GM12801 (cell line): Measurements from ENCODE around the gene SAP30BP.

Experiments used
- TF ChIP-seq, protein P1 (sequence below): IDR thresholded peaks from one replicate; pipeline ENCODE4 v1.5.1; 2011; ENCODE audit warnings: control low read depth; ENCODE audit not compliant: insufficient read length; ENCODE audit errors: extremely low read depth

Gene SAP30BP

DNA sequence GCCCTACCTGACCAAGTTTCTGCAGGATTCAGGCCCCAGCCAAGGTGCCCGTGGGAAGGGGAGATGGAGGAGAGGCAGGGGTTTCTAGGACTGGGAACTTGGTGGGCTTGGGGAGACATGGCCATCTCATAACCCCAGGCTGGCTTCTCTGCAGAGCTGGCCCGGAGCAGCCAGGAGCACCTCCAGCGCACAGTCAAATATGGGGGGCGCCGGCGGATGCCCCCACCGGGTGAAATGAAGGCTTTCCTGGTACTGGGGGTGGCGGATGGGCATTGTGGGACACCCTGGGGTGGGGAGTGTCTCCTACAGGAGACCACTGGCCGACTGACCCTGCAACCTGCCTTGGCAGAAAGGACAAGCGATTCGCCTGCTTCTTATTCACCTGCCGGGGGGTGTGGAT is 43.1 kb upstream of the SAP30BP start:
- TF ChIP-seq, protein P1, sequence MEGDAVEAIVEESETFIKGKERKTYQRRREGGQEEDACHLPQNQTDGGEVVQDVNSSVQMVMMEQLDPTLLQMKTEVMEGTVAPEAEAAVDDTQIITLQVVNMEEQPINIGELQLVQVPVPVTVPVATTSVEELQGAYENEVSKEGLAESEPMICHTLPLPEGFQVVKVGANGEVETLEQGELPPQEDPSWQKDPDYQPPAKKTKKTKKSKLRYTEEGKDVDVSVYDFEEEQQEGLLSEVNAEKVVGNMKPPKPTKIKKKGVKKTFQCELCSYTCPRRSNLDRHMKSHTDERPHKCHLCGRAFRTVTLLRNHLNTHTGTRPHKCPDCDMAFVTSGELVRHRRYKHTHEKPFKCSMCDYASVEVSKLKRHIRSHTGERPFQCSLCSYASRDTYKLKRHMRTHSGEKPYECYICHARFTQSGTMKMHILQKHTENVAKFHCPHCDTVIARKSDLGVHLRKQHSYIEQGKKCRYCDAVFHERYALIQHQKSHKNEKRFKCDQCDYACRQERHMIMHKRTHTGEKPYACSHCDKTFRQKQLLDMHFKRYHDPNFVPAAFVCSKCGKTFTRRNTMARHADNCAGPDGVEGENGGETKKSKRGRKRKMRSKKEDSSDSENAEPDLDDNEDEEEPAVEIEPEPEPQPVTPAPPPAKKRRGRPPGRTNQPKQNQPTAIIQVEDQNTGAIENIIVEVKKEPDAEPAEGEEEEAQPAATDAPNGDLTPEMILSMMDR = no peak

DNA sequence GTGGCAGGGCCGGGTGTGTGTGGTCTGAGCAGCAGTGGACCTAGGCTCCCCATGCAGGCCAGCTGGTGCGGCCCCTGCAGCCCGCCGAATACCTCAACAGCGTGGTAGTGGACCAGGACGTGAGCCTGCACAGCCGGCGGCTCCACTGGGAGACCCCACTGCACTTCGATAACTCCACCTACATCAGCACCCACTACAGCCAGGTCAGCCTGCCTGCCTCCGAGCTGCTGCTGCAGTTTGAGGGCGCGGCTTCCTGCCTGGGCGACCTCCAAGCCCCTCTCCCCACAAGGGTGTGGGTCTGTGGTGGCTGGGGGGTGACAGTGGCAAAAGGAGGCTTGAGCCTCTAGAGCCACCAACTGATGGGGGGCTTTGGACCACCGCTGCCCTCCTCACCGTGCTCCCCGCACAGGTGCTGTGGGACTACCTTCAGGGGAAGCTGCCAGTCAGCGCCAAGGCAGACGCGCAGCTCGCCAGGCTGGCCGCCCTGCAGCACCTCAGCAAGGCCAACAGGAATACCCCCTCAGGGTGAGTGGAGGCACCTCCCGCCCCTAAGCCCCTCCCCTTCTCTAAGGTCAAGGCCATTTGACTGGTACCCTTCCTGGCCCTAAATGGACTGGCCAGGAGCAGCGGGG is 42.3 kb upstream of the SAP30BP start:
- TF ChIP-seq, protein P1 = no peak

GRCh38 chr17:75625813-75626486 is 41.2 kb upstream of the SAP30BP start:
- TF ChIP-seq, protein P1 = no peak

- TF ChIP-seq, protein P1 = no peak
Observed at GRCh38 chr17:75626496-75627038, 40.6 kb upstream of the SAP30BP start.

GRCh38 chr17:75627094-75627493 is 40.0 kb upstream of the SAP30BP start:
- TF ChIP-seq, protein P1 = no peak

DNA sequence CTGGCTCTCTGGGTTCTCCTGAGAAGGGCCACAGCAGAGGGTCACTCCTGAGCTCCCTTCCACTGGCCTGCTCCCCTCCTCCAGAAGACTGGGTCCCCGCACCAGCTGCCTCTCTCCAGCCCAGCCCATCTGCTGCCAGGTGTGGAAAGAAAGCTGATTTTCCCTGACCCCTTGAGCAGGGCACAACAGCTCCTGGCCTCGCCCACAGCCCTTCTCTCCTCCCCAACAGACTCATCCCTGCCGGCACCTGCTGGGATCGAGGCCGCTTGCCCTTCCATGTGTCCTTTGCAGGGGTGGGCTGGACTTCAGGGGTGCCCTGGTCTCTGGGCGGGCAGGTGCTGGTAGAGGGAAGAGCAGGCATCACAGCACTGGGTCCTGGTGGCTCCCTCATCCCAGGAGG is 38.7 kb upstream of the SAP30BP start:
- TF ChIP-seq, protein P1 = no peak

- TF ChIP-seq, protein P1 = no peak
Observed at GRCh38 chr17:75629157-75629556, 38.0 kb upstream of the SAP30BP start.
